Embryonic facial prominence (tissue), 1 donor: ENCODE results near the gene SLC4A8.
"Not testable (repeated sequence)": the region's sequence is repeated elsewhere in the genome, so short reads cannot be mapped to it uniquely, and the experiment has no call there.

Experiments
- DNase-seq: peaks from one replicate; pipeline ENCODE4 v3.0.0-alpha.2; 2016; ENCODE audit errors: extremely low spot score

SLC4A8 gene

GRCh38 chr12:51480978-51481377 is 56.3 kb downstream of the SLC4A8 start:
- DNase-seq: no peak

- DNase-seq: peak; percentile 18
Measured at GRCh38 chr12:51482929-51483697, 58.5 kb downstream of the SLC4A8 start.

- DNase-seq: no peak
Measured at GRCh38 chr12:51484119-51484518, 59.5 kb downstream of the SLC4A8 start.

- DNase-seq: no peak
Measured at GRCh38 chr12:51488281-51488680, 63.6 kb downstream of the SLC4A8 start.

GRCh38 chr12:51493281-51493680 is 68.7 kb downstream of the SLC4A8 start:
- DNase-seq: no peak

- DNase-seq: no peak
Measured at GRCh38 chr12:51496895-51497294, 72.3 kb downstream of the SLC4A8 start.

- no peak for DNase-seq
Measured at GRCh38 chr12:51504851-51505250, 80.2 kb downstream of the SLC4A8 start.

- no peak for DNase-seq
Measured at GRCh38 chr12:51505360-51506105, 80.9 kb downstream of the SLC4A8 start.

- DNase-seq: no peak
Measured at GRCh38 chr12:51507178-51507577, 82.5 kb downstream of the SLC4A8 start.

GRCh38 chr12:51508285-51508684 is 83.7 kb downstream of the SLC4A8 start:
- DNase-seq: no peak

- DNase-seq: no peak
Measured at GRCh38 chr12:51511546-51512260, 87.1 kb downstream of the SLC4A8 start.

- no peak for DNase-seq
Measured at GRCh38 chr12:51512438-51512837, 87.8 kb downstream of the SLC4A8 start.

GRCh38 chr12:51515037-51515436 is 90.4 kb downstream of the SLC4A8 start:
- not testable (repeated sequence) for DNase-seq

GRCh38 chr12:51517316-51517715 is 92.7 kb downstream of the SLC4A8 start:
- DNase-seq: no peak

GRCh38 chr12:51517800-51518199 is 93.2 kb downstream of the SLC4A8 start:
- no peak for DNase-seq

- DNase-seq: no peak
Measured at GRCh38 chr12:51519755-51520154, 95.1 kb downstream of the SLC4A8 start.

GRCh38 chr12:51520576-51521325 is 96.1 kb downstream of the SLC4A8 start:
- no peak for DNase-seq

- no peak for DNase-seq
Measured at GRCh38 chr12:51521554-51522276, 97.1 kb downstream of the SLC4A8 start.

GRCh38 chr12:51522696-51523095 is 98.1 kb downstream of the SLC4A8 start:
- DNase-seq: no peak

GRCh38 chr12:51524386-51524901 is 99.8 kb downstream of the SLC4A8 start:
- no peak for DNase-seq

- DNase-seq: no peak
Measured at GRCh38 chr12:51525518-51525917, 100.9 kb downstream of the SLC4A8 start.
